Measurements from ENCODE around the gene ARHGAP12. TPM values are rescaled to one million over a fixed set of nuclear protein-coding genes. Genes with fewer than 3 reads are reported as not detected.

Gene ARHGAP12
- total RNA-seq, 1 donor from 2014 or later, result 68.9 TPM

DNA sequence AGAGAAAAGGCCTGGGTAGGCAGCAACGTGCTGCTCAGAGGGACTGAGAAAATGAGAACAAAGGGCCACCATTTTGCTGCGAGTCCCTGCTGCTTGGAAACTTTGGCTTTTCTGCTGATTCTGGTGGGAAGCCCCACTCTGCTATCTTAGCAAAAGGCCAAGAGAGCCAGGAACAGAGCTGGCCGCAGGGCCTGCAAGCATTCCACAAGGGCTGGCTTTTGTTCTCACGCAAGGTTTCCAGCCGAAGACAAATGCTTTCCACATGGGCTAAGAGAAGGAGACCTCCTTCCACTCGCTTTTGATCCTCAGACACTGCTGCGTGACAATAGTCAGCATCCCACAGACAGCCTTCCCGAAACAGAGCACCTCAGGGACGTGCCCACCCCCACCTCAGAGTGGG is 163.1 kb downstream of the ARHGAP12 start:
- H2AFZ ChIP-seq (replicated peaks), result peak overlapping the region; percentile 98
- Mint-ChIP-seq H3K27ac (peak overlapping the region; percentile 20), H3K27me3 (ENCODE audit: insufficient read depth, low read depth) (peaks cover 4% of the 10 kb centered on the region), H3K4me1 (peaks cover 25% of the 10 kb centered on the region), H3K9me3 (peaks cover 11% of the 10 kb centered on the region), H3K36me3 (no peaks in the 10 kb centered on the region), H3K4me3 (no peak overlapping the region)
- no peaks in the 10 kb centered on the region for H3K79me2 ChIP-seq (ENCODE audit: low read depth)
- no peaks in the 10 kb centered on the region for H3K27me3 ChIP-seq
- H3K4me2 ChIP-seq, result no peak overlapping the region
- H3K36me3 ChIP-seq, result no peaks in the 10 kb centered on the region
- H4K20me1 ChIP-seq (ENCODE audit: low read depth), result no peaks in the 10 kb centered on the region
- TF ChIP-seq EZH2phosphoT487 (IDR thresholded peaks at IDR 0.05) (no peak), EZH2 (IDR thresholded peaks at IDR 0.05) (no peak)
- TF ChIP-seq, protein P1, sequence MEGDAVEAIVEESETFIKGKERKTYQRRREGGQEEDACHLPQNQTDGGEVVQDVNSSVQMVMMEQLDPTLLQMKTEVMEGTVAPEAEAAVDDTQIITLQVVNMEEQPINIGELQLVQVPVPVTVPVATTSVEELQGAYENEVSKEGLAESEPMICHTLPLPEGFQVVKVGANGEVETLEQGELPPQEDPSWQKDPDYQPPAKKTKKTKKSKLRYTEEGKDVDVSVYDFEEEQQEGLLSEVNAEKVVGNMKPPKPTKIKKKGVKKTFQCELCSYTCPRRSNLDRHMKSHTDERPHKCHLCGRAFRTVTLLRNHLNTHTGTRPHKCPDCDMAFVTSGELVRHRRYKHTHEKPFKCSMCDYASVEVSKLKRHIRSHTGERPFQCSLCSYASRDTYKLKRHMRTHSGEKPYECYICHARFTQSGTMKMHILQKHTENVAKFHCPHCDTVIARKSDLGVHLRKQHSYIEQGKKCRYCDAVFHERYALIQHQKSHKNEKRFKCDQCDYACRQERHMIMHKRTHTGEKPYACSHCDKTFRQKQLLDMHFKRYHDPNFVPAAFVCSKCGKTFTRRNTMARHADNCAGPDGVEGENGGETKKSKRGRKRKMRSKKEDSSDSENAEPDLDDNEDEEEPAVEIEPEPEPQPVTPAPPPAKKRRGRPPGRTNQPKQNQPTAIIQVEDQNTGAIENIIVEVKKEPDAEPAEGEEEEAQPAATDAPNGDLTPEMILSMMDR (IDR thresholded peaks at IDR 0.05), result no peak
- H3K9me3 ChIP-seq (ENCODE audit: low read depth), result no peaks in the 10 kb centered on the region
- H3K4me1 ChIP-seq, result peaks cover 21% of the 10 kb centered on the region
- H3K27ac ChIP-seq, result no peak overlapping the region
- H3K9ac ChIP-seq, result no peak overlapping the region
- DNase-seq (ENCODE audit: low spot score), result peak; percentile 18
- no peak overlapping the region for H3K4me3 ChIP-seq
- H3F3A ChIP-seq (ENCODE audit: low read depth), result peaks cover 10% of the 10 kb centered on the region

DNA sequence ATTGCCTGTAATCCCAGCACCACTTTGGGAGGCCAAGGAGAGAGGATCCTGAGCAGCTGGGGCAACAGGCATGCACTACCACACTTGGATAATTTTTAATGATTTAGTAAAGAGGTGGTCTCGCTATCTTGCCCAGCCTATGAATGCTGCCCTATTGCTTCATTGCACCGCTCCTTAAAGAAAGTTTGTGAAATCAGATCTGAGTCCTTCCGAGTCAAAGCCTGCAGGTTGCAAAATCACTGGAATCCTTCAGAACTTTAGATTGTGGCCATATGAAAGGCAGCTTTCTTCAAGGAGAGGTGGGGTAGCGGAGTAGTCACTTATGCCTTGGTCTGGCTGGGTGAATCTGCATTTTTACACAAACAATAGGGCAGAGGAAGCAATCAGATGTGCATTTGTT is 166.3 kb downstream of the ARHGAP12 start:
- H3K27me3 Mint-ChIP-seq (ENCODE audit: insufficient read depth, low read depth), result peaks cover 4% of the 10 kb centered on the region

DNA sequence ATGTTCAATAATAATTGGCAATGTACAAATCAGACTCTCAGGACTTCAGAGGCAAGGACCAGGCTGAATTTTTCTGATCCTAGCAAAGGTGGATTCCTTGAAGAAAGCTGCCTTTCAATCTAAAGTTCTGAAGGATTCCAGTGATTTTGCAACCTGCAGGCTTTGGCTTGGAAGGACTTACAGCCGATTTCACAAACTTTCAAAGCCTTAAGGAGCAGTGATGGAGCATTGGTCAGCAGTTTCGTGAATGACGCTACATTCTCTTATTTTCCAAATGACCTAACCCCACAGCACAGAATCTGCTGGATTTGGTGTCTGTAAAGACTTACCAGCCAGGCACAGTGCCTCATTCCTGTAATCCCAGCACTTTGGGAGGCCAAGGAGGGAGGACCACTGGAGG is 167.5 kb downstream of the ARHGAP12 start:
- no peak overlapping the region for H2AFZ ChIP-seq (replicated peaks)
- H3K27me3 Mint-ChIP-seq (ENCODE audit: insufficient read depth, low read depth), result peaks cover 4% of the 10 kb centered on the region
- no peak overlapping the region for H3K4me3 ChIP-seq
- H3K27ac Mint-ChIP-seq, result peak overlapping the region; percentile 99
- H3K9me3 ChIP-seq (ENCODE audit: low read depth), result no peaks in the 10 kb centered on the region
- H3K4me2 ChIP-seq, result peak overlapping the region; percentile 75
- H3K27ac ChIP-seq, result peak overlapping the region; percentile 81
- H3F3A ChIP-seq (ENCODE audit: low read depth), result peaks cover 47% of the 10 kb centered on the region
- peak overlapping the region; percentile 87 for H3K4me3 Mint-ChIP-seq
- no peaks in the 10 kb centered on the region for H3K36me3 ChIP-seq
- peaks cover 51% of the 10 kb centered on the region for H3K4me1 Mint-ChIP-seq
- H4K20me1 ChIP-seq (ENCODE audit: low read depth), result peaks cover 12% of the 10 kb centered on the region
- H3K27me3 ChIP-seq, result no peaks in the 10 kb centered on the region
- H3K4me1 ChIP-seq, result peaks cover 49% of the 10 kb centered on the region
- peaks cover 11% of the 10 kb centered on the region for H3K9me3 Mint-ChIP-seq
- no peaks in the 10 kb centered on the region for H3K79me2 ChIP-seq (ENCODE audit: low read depth)
- TF ChIP-seq EZH2phosphoT487 (IDR thresholded peaks at IDR 0.05), result no peak
- TF ChIP-seq, protein P1 (IDR thresholded peaks at IDR 0.05), result no peak
- H3K9ac ChIP-seq, result no peak overlapping the region
- no peak for DNase-seq (ENCODE audit: low spot score)
- H3K36me3 Mint-ChIP-seq, result no peaks in the 10 kb centered on the region

More for the DNA sequence above, 166.3 kb downstream of the ARHGAP12 start:
- no peaks in the 10 kb centered on the region for H3K27me3 ChIP-seq
- no peak overlapping the region for H3K9ac ChIP-seq
- peaks cover 41% of the 10 kb centered on the region for H3K4me1 ChIP-seq
- DNase-seq (ENCODE audit: low spot score), result no peak
- no peak overlapping the region for H3K4me2 ChIP-seq
- H4K20me1 ChIP-seq (ENCODE audit: low read depth), result peaks cover 12% of the 10 kb centered on the region
- Mint-ChIP-seq H3K36me3 (no peaks in the 10 kb centered on the region), H3K4me3 (no peak overlapping the region), H3K27ac (no peak overlapping the region), H3K4me1 (peaks cover 43% of the 10 kb centered on the region), H3K9me3 (peaks cover 11% of the 10 kb centered on the region)
- TF ChIP-seq, protein P1 (IDR thresholded peaks at IDR 0.05), result no peak
- TF ChIP-seq EZH2 (IDR thresholded peaks at IDR 0.05), result no peak
- TF ChIP-seq EZH2phosphoT487 (IDR thresholded peaks at IDR 0.05), result no peak
- H3K79me2 ChIP-seq (ENCODE audit: low read depth), result no peaks in the 10 kb centered on the region
- no peak overlapping the region for H2AFZ ChIP-seq (replicated peaks)
- H3K9me3 ChIP-seq (ENCODE audit: low read depth), result no peaks in the 10 kb centered on the region
- H3K4me3 ChIP-seq, result no peak overlapping the region
- H3K27ac ChIP-seq, result no peak overlapping the region
- peaks cover 38% of the 10 kb centered on the region for H3F3A ChIP-seq (ENCODE audit: low read depth)
- no peaks in the 10 kb centered on the region for H3K36me3 ChIP-seq

All from neural progenitor cell (in vitro differentiated cells).